HG02852 (cell line): ENCODE data around the gene XRCC3.

ENCODE experiments used
- ATAC-seq: cut with Tn5 transposase; IDR thresholded peaks from one replicate; pipeline ENCODE4 v1.9.1; 2021; ENCODE audit warnings: mild to moderate bottlenecking, moderate library complexity; ENCODE audit not compliant: unreplicated experiment

The XRCC3 gene

DNA sequence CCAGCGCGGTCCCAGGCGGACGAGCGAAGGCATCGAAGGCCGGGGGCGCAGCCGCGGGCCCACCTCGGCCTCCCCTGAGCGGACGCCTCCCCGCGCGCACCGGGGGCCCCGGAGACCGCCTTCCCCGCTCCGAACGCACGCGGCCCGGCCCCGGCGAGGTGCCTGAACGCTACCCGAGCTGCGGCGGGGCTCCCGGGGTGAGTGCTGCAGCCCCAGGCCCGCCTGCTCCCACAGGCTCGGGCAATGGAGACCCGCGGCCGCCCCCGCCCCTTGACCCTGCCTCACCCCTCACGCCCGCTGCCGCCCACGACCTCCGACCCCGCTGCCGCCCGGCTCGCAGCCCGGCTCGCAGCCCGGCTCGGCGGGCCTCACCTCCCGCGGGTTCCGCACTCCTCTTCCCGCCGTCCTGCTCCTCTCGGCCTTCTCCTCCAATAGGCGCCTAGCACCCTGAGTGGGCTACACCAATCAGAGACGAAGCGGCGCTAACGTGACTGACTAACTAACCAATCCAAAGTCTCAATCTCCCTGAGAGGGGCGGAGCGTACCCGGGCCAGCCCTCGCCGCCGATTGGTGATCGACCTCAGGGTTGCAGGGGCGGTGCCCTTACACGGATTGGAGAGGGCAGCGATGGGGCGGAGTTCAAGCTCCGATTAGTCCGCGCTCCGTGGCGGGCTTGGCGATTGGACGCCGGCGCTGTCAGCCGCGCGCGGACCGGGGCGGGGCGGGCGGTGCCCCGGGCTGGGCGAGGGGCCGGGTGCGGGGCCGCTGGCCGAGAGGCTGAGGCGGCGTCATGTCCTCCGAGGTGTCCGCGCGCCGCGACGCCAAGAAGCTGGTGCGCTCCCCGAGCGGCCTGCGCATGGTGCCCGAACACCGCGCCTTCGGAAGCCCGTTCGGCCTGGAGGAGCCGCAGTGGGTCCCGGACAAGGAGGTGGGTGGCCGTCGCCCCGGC lies at the start of gene XRCC3, which contains the start of gene ZFYVE21:
Gene XRCC3, minus strand, starts transcription at position 400 of the 949 bp plus-strand sequence. CDS start 4,364 bp downstream, outside the sequence.
Gene ZFYVE21, plus strand, starts transcription at position 759 of the 949 bp plus-strand sequence. Its CDS starts 32 bp downstream, at position 791.
- ATAC-seq, result peak; percentile 95

- peak; percentile 70 for ATAC-seq
Observed at GRCh38 chr14:103763730-103764488, 48.7 kb upstream of the XRCC3 start.

GRCh38 chr14:103762541-103762940 lies 47.3 kb upstream of the XRCC3 start:
- no peak for ATAC-seq

GRCh38 chr14:103762036-103762435 lies 46.8 kb upstream of the XRCC3 start:
- no peak for ATAC-seq

DNA sequence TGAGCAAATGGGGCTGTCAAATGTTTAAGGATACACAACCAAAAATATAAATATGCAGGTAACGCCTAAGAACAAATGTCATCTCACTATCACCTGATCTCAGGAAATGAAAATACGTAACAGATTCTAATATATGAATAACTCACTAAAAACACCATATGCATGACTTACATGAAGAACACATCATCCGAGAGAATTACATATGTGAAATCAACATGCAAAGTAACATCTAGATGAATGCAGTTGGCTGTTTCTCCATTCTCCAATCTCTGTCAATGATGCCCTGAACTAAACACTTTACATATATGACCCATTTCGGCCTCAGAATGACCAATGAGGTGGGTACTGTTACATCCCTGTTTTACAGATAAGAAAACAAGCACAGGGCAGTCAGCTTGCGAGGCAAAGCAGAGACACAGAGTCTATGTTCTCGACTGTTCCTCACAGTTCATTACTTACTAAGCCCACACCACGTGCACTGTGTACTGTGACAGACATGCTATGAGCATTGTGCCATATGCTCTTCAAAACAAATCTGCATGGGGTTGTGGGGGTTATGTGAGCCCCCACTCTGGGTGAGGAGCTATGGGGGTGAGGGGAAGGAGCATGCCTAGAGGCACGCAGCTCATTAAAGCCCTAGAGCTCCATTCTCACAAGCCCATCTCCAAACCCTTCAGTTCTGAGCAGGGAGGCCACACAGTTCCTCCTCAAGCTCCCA lies 43.0 kb upstream of the XRCC3 start:
- ATAC-seq, result no peak

DNA sequence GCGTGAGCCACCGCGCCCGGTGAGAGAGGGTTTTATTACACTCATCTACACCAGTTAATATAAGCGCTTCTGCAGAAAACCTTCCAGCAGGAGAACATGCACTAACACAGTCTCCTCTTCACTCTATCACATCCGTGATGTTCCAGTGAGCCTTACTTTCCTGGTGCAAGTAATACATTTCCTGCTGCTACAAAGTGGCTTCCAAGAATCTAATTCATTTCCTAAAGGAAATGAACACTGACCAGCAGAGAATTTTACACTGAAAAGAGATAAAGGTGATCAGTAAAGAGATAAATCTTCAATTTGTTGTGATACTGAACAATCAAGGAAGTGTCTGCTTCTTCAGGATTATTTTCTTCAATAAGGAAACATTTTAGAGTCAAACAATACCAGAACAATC lies 39.8 kb upstream of the XRCC3 start:
- no peak for ATAC-seq

GRCh38 chr14:103753774-103754173 lies 38.5 kb upstream of the XRCC3 start:
- no peak for ATAC-seq

- no peak for ATAC-seq
Observed at GRCh38 chr14:103749860-103750259, 34.6 kb upstream of the XRCC3 start.

GRCh38 chr14:103749452-103749851 lies 34.2 kb upstream of the XRCC3 start:
- no peak for ATAC-seq

GRCh38 chr14:103748534-103748857 lies 33.2 kb upstream of the XRCC3 start:
- no peak for ATAC-seq

- no peak for ATAC-seq
Observed at GRCh38 chr14:103746701-103747100, 31.4 kb upstream of the XRCC3 start.

GRCh38 chr14:103745424-103745823 lies 30.2 kb upstream of the XRCC3 start:
- no peak for ATAC-seq

GRCh38 chr14:103744621-103745395 lies 29.6 kb upstream of the XRCC3 start:
- no peak for ATAC-seq

GRCh38 chr14:103743691-103744090 lies 28.4 kb upstream of the XRCC3 start:
- ATAC-seq, result no peak

GRCh38 chr14:103742499-103743255 lies 27.4 kb upstream of the XRCC3 start:
- no peak for ATAC-seq

- ATAC-seq, result no peak
Observed at GRCh38 chr14:103741876-103742275, 26.6 kb upstream of the XRCC3 start.

DNA sequence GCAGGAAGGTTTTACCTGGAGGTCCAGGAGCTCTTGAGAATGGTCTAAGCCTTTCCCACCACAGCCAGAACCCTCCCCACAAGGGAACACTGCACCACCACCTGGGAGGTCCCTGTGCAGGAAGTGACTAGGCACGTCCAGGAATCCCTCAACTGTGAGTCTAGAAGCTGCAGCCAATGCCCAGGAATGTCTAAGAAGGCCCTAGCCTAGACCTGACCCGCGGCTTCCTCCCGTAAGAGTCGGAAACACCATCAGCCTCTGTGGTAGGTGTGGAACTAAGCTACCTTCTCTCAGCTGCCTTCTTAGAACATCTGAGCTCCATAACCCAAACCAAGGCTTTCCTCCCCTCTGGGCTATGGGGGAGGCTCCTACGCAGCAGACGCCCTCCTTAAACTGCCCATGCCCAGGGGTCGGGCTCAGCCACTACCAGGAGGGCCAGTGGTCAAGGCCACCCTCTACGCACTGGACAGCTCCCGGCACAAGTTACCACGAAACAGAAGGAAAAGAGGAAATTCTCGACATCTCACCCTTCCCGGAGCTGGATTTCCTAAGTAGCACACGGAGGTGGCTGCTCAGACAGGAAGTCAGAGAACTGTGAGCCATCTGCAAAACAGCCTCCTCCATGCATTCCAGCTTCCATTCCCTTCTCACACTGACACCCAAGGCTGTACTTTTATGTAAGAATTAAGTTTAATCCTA lies 25.9 kb upstream of the XRCC3 start:
- ATAC-seq, result no peak

GRCh38 chr14:103739793-103740501 lies 24.7 kb upstream of the XRCC3 start:
- no peak for ATAC-seq

- ATAC-seq, result no peak
Observed at GRCh38 chr14:103739466-103739792, 24.2 kb upstream of the XRCC3 start.
